Fibroblast of gingiva (primary cell): Measurements from ENCODE around the gene ARFGAP1.

Experiments
- DNase-seq: peaks from one replicate; pipeline ENCODE4 v3.0.0-alpha.2; 2011; ENCODE audit warnings: low read depth

The ARFGAP1 gene

DNA sequence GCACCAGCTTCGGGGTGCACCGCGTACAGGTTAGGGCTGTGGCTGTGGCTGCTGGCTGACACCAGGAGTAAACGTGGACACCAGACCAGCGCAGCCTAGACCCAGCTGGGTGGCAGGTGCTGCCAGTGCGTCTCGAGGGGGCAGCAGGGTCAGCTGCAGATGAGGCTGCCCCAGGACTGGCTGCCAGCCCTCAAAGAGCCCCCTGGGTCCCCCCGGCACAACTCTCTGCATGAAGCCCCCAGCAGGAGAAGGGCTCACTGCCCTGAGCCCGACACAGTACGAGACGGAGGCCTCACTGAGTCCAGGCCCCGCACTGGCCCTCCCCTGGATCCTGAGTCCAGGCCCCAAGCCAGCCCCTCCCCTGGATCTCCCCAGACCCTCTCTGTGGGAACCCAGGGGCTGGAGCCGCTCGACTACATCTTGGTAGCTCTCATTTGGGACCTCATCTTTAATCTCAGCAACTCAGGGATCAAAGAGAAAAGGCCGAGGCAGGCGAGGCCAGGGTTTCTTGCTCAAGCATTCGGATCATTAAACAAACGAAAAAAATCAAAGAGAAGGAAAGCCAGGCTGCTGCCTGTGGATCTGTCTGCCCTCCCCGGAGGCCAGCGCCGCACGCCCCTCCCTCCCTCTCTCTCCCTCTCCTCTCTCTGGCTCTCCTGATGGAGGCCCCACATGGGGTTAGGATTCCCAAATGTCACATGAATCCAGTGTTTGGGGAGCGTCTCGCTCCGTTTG lies 11.4 kb upstream of the ARFGAP1 start:
- peak; percentile 8 for DNase-seq

DNA sequence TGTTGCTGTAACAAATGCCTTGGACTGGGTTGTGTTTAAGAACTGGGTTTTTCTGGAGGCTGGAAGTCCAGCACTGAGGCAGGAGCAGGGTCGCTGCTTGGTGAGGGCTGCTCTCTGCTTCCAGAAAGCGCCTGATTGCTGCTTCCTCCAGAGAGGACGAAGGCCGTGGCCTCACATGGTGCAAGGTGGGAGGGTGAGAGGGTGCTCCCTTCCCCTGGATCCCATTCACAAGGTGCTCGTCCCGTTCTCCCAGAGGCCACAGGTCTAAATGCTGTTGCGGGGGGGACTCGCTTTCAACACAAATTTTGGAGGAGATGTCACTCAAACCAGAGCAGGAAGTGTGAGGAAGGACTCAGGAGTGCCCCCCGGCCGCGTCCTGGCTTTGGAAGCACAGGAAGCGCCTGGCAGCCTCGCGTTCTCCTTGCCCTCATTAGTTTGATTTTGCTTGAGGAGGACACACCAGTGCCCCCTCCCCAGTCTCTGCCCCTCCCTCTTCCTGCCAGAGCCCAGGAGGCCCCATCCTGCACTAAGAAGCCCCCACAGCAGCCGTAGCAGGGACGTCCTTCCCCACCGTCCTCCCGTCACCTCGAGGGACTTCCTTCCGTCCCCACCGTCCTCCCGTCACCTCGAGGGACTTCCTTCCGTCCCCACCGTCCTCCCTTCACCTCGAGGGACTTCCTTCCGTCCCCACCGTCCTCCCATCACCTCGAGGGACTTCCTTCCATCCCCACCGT lies 10.7 kb upstream of the ARFGAP1 start:
- no peak for DNase-seq

DNA sequence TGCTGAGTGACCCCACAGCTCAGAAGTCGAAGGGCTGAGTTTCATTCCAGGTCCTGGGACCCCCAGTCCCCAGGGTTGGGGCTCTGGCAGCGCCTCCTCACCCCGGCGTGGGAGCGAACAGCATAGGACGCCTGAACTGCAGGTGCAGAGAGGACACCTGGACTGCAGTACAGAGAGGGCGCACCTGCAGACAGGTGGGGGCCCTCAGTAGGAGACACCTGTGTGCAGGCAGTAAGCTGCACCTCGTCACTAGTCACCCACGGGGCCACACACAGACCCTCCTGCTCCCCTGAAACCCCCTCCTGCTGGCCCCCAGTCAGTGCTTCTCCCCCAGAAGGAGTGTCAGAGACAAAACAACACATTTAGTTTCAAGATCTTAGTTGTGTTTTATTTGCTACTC lies 9.8 kb upstream of the ARFGAP1 start:
- no peak for DNase-seq

DNA sequence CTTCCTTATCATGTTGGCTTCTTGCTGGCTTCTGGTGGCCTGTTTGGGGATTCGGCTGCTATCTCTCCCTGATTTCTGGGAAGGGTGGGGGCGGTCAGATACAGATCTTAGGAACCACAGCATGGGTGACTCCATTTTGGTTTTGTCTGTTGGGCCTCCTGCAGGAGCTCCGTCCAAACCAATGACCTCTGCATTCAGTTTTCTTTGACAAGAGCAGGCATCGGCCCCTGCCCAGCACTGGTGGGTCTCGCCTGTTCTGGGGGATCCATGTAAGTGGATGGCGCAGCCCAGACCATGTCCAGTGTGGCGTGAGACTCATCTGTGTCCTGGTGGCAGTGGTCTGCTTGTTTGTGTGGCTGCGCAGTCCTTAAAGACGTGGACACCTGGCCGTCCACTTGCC lies 8.6 kb upstream of the ARFGAP1 start:
- no peak for DNase-seq

DNA sequence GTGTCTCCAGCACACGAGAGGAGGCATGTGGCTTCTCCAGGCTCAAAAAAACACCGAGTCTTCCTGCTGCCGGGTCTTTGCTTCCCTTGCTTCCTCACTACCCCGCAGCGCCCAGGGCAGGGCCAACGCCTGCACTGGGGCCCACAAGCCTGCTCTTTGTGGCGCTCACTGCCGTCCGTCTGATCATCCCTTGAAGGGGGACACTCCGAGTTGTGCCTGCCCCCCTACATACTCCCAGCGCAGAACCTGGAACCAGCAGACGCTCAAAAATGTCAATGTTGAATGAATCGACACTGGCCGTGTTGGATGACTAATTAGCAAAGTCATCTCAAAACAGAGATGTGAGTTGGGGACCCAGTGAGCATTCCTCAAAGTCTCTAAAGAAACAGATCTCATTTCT lies 8.1 kb upstream of the ARFGAP1 start:
- no peak for DNase-seq

DNA sequence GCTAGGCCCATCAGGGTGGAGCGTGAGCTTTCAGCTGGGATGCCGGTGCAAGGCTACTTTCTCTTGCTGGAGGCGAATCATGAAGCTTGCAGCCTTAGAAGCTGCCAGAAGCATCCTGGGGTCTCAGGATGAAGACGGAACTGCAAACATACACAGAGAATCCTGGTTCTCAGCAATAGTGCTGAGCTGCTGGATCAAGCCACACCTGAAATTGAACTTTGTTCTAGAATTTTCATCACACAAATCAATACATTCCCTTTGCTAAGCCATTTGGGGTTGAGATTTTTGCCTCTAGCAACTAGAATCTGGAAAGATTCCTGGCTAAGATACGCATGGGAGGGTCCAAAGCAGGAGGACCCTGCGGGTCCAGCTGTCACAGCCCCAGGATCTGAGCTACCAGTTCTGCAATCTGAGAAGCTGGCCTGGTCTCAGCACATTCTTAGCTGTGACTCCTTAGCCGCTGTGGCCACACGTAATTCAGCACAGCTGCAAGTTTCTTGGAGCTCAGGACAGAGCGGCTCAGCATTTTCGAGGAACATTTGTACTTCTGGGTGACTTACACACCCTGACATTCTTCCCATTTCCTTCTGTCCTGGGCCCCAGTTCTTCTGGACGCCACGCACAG lies 6.6 kb upstream of the ARFGAP1 start:
- peak; percentile 78 for DNase-seq

DNA sequence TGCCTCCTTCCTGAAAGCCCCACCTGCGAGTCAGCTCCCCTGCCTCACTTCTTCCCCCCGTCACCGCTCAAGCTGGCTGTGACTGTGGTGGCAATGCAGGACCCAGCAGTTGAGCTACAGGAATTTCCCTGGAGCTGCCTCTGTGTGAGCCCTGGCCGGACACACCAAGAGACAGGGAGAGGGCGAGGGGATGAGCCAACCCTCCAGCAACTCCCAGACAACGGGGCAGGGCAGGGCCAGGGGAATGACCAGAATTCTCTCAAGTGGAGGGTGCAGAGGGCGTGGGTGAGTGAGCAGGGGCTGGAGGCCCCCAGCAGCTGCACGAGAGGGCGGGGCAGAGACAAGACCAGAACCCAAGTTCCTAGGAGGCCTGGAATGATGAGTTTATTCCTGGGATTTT lies 4.9 kb upstream of the ARFGAP1 start:
- DNase-seq = no peak

DNA sequence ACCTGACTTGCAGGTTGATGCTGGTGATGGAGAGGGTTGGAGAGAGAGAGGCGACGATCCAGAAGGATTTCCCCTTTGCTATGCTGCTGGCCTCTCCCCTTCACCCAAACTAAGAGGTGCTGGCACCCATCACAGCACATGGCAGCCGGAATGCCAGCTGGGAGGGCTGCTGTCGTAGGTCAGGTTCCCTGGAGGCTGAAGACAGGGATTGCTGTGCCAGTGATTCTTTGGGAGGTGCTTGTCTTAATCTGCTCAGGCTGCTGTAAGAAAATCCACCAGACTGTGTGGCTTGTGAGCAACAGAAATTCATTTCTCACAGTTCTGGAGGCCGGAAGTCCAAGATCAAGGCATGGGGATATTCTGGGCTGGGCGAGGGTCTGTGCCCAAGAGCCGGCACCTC lies 4.4 kb upstream of the ARFGAP1 start:
- no peak for DNase-seq

DNA sequence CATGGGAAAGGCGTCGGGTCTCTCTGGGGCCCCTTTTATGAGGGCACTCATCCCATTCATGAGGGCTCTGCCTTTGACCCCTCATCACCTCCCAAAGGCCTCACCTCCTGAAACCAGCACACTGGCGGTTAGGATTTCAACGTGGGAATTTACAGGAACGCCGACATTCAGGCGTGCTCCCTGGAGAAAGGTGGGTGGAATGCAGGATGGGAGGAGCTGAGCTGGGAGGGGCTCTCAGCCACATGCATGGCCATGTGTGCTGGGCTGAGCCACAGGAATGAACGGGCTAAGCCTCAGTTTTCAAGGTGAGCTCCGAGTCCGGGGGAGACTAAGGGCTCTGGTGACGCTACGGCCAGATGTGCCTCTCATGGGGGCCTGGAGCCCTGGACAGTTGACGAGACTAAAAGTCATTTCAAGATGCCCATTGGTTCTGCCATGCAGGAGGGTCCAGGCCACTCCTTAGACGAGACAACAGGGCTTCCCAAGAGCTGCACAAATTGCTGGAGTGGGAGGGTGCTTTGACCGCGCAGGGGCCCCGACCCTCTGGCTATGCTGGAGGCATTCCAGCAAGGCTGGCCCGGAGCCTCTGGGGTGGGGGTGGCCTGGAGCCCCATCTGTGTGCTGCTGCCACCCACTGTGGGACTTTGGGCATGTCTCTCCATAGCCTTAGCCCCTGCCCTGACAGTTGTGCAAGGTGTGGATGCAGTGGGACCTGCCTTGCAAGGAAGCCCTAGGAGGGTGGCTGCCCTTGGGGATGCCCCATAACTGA lies 3.8 kb upstream of the ARFGAP1 start:
- no peak for DNase-seq

DNA sequence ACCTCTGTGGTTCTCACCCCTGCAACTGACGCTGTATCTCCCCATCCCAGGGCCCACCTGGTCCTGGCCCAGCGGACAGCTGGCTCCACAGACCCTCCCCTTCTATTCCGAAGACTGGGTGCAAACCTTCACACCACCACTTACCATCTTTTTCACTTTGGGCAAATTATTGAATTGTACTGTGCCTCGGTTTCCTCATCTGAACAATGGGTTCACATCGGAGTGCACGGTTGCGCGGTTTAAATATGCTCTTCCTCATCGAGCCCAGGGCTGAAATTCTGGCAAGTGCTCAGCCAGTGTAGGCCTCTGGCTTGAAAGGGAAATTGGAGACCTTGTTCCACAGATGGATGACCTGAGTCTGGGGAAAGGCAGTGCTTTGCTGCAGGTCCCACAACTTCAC lies 2.9 kb upstream of the ARFGAP1 start:
- DNase-seq = no peak

DNA sequence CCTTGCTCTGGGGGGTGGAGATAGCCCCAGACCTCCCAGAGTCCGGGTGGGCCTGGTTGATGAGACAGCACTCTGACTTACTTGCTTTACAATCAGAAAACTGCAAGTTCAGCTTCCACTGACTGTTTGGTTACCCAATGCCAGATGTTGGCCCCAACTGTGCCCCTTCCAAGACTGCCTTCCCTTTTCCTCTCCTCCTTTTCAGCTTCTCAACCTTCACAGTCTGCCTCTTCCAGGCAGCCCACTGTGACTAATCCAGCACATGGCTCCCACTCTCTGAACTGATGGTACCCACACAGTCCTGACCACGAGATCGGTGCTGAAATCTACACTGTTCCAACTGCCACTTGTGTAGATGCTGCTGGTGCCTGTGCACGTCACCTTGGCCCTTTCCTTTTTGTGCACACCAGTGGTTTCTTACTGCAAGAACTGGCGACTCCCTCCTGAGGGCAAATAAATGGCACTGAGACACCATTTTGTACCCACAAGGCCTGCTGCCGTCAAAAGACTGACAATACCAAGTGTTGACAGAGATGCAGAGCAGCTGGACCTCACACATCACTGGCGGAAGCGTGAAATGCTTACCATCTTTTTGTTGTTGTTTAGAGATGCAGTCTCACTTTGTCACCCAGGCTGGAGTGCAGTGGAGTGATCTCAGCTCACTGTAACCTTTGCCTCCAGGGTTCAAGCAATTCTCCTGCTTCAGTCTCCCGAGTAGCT lies 1.8 kb upstream of the ARFGAP1 start:
- DNase-seq = peak; percentile 29

DNA sequence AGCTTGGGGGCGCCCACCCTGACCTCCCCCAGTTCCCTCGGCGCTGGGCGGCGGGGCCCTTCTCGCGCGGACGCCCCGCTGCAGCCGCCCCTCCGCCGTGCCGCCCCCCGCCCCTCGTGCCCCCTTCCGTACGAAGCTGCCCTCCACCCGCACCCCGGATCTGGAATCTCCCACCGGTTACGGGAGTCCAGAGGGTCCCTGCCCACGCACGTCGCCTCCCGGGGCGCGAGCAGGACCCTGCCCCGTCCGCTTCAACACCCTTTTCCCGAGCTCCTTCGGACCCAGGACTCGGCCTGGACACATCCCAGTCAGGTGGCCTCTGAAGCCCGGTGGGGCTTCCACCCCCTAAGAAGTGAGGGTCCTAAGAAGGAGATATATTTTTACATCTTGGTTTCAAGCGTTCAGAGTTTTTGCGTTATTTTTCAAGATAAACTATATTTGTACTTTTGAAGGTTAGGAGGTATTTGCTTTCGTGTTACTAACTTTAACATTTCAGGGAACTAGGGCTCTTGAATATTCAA lies 506 bp downstream of the ARFGAP1 start:
- no peak for DNase-seq

DNA sequence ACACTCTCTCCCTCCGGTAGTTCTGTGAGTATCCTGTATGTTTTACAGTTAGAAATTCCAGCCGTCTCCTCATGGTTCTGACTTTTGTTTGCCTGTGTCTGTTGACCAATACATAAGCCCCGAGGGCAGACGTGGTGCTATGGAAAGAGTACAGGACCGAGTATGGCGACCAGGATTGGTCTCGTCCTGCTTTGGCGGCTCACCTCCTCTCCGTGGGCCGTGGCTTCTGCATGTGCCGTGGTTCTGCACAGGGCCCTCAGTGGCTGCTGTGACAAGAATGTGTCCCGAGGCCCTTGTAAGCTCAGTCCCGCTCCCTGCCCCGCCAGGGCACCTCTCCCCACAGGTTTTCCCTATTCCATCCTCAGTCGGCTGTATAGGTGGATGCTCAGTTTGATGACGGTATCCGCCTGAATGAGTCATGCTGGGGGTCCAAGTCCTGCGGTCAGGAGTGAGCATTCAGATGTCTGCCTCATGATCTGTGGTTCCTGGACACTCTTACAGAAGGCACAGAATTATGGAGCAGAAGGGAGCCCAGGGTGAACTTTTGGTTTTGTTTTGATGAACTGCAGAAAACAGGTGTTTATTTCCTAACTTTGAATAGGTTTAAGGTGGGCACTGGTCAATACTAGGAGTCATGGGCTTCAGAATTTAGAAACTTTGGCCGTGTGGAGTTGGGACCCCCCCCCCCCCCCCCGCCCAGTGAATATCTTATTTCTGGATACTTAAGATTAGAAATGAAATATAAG lies 1.2 kb downstream of the ARFGAP1 start:
- DNase-seq = peak; percentile 19

DNA sequence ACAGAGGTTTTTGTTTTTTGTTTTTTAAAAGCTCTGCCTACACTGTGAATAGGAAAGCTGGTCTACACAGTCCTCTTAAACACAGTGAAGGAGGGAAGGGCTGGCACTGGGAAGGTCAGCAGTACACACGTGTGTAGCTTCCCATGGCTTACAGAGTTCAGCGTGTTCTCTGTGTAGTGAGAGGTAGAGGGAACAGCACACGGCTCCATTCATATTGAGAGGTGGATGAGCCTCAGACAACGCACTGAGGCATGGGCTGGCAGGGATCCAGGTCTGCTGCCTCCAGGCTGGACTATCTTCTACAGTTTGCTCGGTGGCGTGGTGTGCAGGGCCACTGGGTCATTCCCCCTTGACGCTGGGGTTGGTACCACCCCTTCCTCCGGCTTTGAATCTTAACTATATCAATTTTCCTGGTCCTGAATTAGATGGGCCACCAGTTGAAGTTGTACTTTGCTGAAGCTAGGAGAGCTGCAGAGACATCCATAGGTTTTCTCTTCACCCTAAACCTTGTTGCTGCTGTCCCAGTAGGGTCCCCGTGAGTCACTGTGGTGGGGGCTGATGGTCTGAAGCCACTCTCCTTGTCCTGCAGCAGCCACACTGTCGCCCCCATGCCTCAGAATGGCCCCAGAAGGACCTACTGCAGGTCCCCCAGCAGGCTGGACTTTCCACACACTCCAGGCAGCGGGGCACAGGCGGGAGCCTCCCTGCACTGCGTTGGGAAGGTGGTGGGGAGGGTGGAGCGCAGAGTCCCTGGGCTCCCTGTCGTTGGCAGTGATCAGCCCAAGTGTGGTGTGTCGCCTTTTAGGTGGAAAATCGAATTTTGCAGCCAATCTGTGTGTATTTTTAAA lies 2.0 kb downstream of the ARFGAP1 start:
- no peak for DNase-seq

DNA sequence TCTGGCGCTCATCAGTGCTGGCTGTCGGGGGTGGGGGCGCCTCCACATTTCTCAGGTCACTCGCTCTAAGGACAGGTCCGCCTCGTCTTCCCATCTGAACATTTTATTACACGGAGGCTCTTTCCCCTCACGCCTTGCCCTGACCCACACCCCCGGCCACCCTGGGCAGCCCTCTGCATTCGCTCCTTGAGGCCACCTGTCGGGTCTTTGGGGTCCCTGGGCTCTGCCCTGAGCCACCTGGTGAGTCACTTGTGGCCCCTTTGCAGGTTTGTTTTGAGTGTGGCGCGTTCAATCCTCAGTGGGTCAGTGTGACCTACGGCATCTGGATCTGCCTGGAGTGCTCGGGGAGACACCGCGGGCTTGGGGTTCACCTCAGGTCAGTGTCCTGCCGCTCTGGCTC lies 3.2 kb downstream of the ARFGAP1 start:
- no peak for DNase-seq

DNA sequence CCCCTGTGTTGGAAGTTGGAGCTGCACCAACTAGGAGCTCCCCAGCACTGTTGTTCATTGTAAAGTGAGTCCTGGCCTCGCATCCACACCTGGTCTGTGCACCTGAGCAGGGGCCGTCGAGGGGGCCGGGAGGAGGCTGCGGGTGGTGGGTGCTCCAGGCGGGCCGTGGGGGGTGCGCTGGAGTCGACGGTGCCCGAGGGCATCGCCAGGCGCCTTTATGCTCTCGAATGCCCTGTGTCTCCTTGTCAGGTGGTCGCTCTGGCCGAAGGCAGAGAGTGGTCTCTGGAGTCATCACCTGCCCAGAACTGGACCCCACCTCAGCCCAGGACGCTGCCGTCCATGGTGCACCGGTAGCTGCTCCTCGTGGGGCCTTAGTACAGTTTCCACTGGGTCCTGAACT lies 4.3 kb downstream of the ARFGAP1 start:
- DNase-seq = no peak

DNA sequence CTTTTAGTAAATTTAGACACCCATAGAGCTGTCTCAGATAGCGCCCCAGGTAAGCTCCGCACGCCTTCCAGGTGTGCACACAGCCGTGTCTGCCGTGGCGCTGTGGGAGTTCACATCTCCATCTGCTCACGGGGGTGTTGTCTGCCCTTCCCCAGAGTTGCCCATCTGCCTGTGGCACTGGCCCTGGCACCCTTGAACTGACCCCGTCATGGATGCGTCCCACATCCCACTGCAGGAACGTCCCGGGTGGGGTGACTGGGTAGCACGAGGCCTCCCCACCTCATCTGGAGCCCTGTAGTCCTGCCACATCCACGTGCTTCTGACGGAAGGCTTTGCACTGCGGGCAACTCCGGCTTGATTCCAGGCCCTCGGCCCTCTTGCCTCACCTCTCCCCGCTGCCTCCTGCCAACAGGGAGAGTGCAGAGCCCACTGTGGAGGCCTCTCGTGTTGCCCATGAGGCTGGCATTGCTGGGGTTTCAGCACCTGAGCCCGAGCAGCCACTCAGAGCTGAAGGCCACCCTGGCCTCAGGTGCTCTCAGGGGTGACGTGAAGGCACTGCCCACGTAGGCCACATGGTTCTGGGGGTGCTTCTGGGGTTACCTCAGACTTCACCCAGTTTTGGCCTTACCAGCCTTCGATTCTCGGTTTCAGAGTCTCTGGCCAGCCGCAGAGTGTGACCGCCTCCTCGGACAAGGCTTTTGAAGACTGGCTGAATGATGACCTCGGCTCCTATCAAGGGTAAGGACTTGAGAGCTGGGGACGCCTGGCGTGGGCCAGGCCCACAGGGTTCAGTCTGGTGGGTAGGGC lies 5.1 kb downstream of the ARFGAP1 start:
- DNase-seq = no peak

DNA sequence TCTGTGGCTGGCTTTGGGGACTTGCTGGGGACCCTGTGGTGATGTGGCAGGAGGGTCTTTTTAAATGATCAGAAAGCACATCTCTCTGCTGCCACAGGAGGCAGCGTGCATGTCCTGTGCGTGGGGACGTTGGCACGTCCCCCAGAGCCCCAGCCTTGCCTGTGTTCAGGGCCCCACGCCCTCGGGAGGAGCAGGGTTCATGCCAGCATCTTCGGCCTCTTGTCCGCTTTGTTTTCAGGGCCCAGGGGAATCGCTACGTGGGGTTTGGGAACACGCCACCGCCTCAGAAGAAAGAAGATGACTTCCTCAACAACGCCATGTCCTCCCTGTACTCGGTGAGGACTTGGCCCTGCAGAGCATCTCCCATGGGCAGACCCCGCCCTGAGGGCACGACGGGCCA lies 6.0 kb downstream of the ARFGAP1 start:
- DNase-seq = no peak

DNA sequence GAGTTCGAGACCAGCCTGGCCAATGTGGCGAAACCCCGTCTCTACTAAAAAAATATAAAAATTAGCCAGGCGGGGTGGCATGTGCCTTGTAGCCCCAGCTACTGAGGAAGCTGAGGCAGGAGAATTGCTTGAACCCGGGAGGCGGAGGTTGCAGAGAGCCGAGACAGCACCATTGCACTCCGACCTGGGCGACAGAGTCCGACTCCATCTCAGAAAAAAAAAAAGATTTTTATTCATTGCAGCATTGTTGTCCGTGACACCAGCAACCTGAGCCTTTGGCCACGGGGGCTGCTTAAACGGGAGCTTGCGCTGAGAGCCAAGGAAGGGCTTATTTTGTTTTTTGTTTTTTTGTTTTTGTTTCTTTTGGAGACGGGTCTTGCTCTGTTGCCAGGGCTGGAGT lies 7.3 kb downstream of the ARFGAP1 start:
- DNase-seq = no peak
